Liver (tissue), 9 donors: ENCODE data around the gene MELTF. TPM values are rescaled to one million over a fixed set of nuclear protein-coding genes. Genes with fewer than 3 reads are reported as not detected.

Experiments
- DNase-seq: peaks from one replicate; pipeline ENCODE4 v3.0.0-alpha.2; 2017; ENCODE audit warnings: low spot score
- H3K27ac ChIP-seq, 2 donors: one replicate each; pipeline ENCODE4 v1.7.0; 2013; ENCODE audit warnings: inconsistent platforms in 2 of 2, low read length in 2 of 2, control low read depth in 1 of 2, low read depth in 1 of 2, mild to moderate bottlenecking in 1 of 2
- H3K27me3 ChIP-seq, 4 donors: one replicate each; pipeline versions ENCODE4 v1.6.1 to v1.7.0; 2013; ENCODE audit warnings: low read length in 3 of 4, inconsistent platforms in 1 of 4, mild to moderate bottlenecking in 1 of 4, moderate library complexity in 1 of 4; ENCODE audit not compliant: control insufficient read depth in 4 of 4, insufficient read depth in 4 of 4
- H3K36me3 ChIP-seq, 4 donors: one replicate each; pipeline versions ENCODE4 v1.6.1 to v1.7.0; 2013; ENCODE audit warnings: low read length in 3 of 4, mild to moderate bottlenecking in 3 of 4, low read depth in 1 of 4, moderate library complexity in 1 of 4; ENCODE audit not compliant: control insufficient read depth in 4 of 4, insufficient read depth in 3 of 4
- H3K4me1 ChIP-seq, 4 donors: one replicate each; pipeline versions ENCODE4 v1.6.1 to v1.7.0; 2013; ENCODE audit warnings: low read length in 3 of 4, mild to moderate bottlenecking in 3 of 4, moderate library complexity in 1 of 4; ENCODE audit not compliant: control insufficient read depth in 4 of 4, insufficient read depth in 4 of 4
- H3K4me3 ChIP-seq, 3 donors: one replicate each; pipeline versions ENCODE4 v1.6.1 to v1.7.0; 2013; ENCODE audit warnings: low read length in 3 of 3, control low read depth in 1 of 3, low read depth in 1 of 3, mild to moderate bottlenecking in 1 of 3
- H3K9ac ChIP-seq, 2 donors: one replicate each; pipeline ENCODE4 v1.7.0; 2013; ENCODE audit warnings: low read length in 2 of 2, mild to moderate bottlenecking in 2 of 2, moderate library complexity in 2 of 2, control low read depth in 1 of 2, low read depth in 1 of 2
- H3K9me3 ChIP-seq, 4 donors: one replicate each; pipeline versions ENCODE4 v1.6.1 to v1.7.0; 2013; ENCODE audit warnings: low read length in 3 of 4; ENCODE audit not compliant: control insufficient read depth in 4 of 4
- ATF3 ChIP-seq: IDR thresholded peaks from 2 replicates; pipeline ENCODE4 v1.6.1; 2016; ENCODE audit warnings: antibody characterized with exemption
- CTCF ChIP-seq: fragments of 150-350 bp; IDR thresholded peaks from 2 replicates; pipeline ENCODE4 v1.5.1; 2017; ENCODE audit warnings: improper control_type of control experiment, low read depth, low read length; ENCODE audit not compliant: missing input control
- EGR1 ChIP-seq, 2 donors: IDR thresholded peaks; 2 replicates each; pipeline ENCODE4 v1.6.1; 2016 to 2018; ENCODE audit warnings: antibody characterized with exemption in 2 of 2, low read depth in 2 of 2
- FOXA1 ChIP-seq: IDR thresholded peaks from 2 replicates; pipeline ENCODE4 v1.6.1; 2016; ENCODE audit warnings: antibody characterized with exemption
- GABPA ChIP-seq, 2 donors: IDR thresholded peaks in 1 of 2; conservative IDR thresholded peaks in 1 of 2; 2 replicates each; pipeline ENCODE4 v1.6.1; 2016; ENCODE audit warnings: antibody characterized with exemption in 2 of 2, mild to moderate bottlenecking in 1 of 2, moderate library complexity in 1 of 2
- HNF4A ChIP-seq, 2 donors: conservative IDR thresholded peaks; 2 replicates each; pipeline ENCODE4 v1.6.1; 2016; ENCODE audit warnings: antibody characterized with exemption in 2 of 2, mild to moderate bottlenecking in 2 of 2
- JUND ChIP-seq, 2 donors: IDR thresholded peaks; 2 replicates each; pipeline ENCODE4 v1.6.1; 2016; ENCODE audit warnings: antibody characterized with exemption in 2 of 2
- NR2F2 ChIP-seq: IDR thresholded peaks from 2 replicates; pipeline ENCODE4 v1.6.1; 2016; ENCODE audit warnings: antibody characterized with exemption
- RAD21 ChIP-seq, 2 donors: IDR thresholded peaks; 2 replicates each; pipeline ENCODE4 v1.6.1; 2016; ENCODE audit warnings: antibody characterized with exemption in 2 of 2, mild to moderate bottlenecking in 2 of 2
- REST ChIP-seq: IDR thresholded peaks from 2 replicates; pipeline ENCODE4 v1.6.1; 2016; ENCODE audit warnings: antibody characterized with exemption, mild to moderate bottlenecking
- SP1 ChIP-seq: IDR thresholded peaks from 2 replicates; pipeline ENCODE4 v1.6.1; 2018; ENCODE audit warnings: antibody characterized with exemption, mild to moderate bottlenecking
- YY1 ChIP-seq: IDR thresholded peaks from 2 replicates; pipeline ENCODE4 v1.6.1; 2016; ENCODE audit warnings: antibody characterized with exemption, mild to moderate bottlenecking
- ZBTB33 ChIP-seq: IDR thresholded peaks from 2 replicates; pipeline ENCODE4 v1.6.1; 2016; ENCODE audit warnings: antibody characterized with exemption
- WGBS: extraction: QIAGEN DNeasy Blood & Tissue Kit; methylation state at CpG from one replicate; pipeline ENCODE4 v1.1.7; 2013; 5-methylcytosine and 5-hydroxymethylcytosine counted together
- polyA plus RNA-seq, 2 donors: library from polyadenylated mRNA; stranded (reverse) in 1 of 2; unstranded in 1 of 2; fragments of 200-250 nt in 1 of 2; fragments of >200 nt in 1 of 2; fragmentation: Nextera tagmentation in 1 of 2; extraction: Ambion mirVana in 1 of 2; gene quantifications; one replicate each; pipeline versions ENCODE4 v1.2.1 to v1.2.3, GENCODE V29; 2013 to 2015
- total RNA-seq, 2 donors: library from RNA; depleted of rRNA; stranded (reverse); fragments of >200 nt; gene quantifications; one replicate each; pipeline ENCODE4 v1.2.3, GENCODE V29; 2014
- donor health status: healthy.
- donor health status: healthy.
- donor health status: healthy.
- donor health status: healthy.
- donor health status: healthy.

MELTF gene
- total and polyA plus RNA-seq, 4 donors, result 0.14 to 1.2 (median 1.0) TPM

GRCh38 chr3:196985298-196985697, 44.3 kb downstream of the MELTF start:
- Histone ChIP-seq H3K27me3 (no peaks in the 10 kb centered on the region), H3K27ac (no peak overlapping the region), H3K4me3 (no peak overlapping the region), H3K9ac (no peak overlapping the region), H3K4me1 (no peaks in the 10 kb centered on the region), H3K9me3 (peaks cover 0 to 3% (median 0%) of the 10 kb centered on the region in 4 donors), H3K36me3 (no peaks in the 10 kb centered on the region)
- 93% methylated on average over 6 of the region's 6 CpGs for WGBS
- TF ChIP-seq EGR1 (IDR thresholded peaks at IDR 0.05; ENCODE audit: low read depth in 2 of 2) (no peak), HNF4A (conservative IDR thresholded peaks at IDR 0.05) (no peak), ATF3 (no peak), GABPA (IDR thresholded peaks at IDR 0.05 in 1 of 2, conservative IDR thresholded peaks at IDR 0.05 in 1 of 2) (no peak), CTCF (no peak), YY1 (no peak), SP1 (no peak)
- no peak for DNase-seq

GRCh38 chr3:196983186-196983585, 46.4 kb downstream of the MELTF start:
- WGBS, result 73% methylated on average over 1 of the region's 1 CpG
- Histone ChIP-seq H3K27ac (no peak overlapping the region), H3K9ac (no peak overlapping the region), H3K27me3 (no peaks in the 10 kb centered on the region), H3K9me3 (peaks cover 0 to 3% (median 0%) of the 10 kb centered on the region in 4 donors), H3K4me3 (no peak overlapping the region), H3K4me1 (peaks cover 0 to 3% (median 2%) of the 10 kb centered on the region in 4 donors), H3K36me3 (no peaks in the 10 kb centered on the region)
- no peak for DNase-seq
- TF ChIP-seq REST (no peak), ZBTB33 (no peak), SP1 (no peak), NR2F2 (no peak), RAD21 (IDR thresholded peaks at IDR 0.05) (no peak), FOXA1 (no peak), JUND (IDR thresholded peaks at IDR 0.05) (no peak)
